ENCODE measurements around the gene CHRNB1.
"Not testable (repeated sequence)": the region's sequence is repeated elsewhere in the genome, so short reads cannot be mapped to it uniquely, and the experiment has no call there.

The CHRNB1 gene

DNA sequence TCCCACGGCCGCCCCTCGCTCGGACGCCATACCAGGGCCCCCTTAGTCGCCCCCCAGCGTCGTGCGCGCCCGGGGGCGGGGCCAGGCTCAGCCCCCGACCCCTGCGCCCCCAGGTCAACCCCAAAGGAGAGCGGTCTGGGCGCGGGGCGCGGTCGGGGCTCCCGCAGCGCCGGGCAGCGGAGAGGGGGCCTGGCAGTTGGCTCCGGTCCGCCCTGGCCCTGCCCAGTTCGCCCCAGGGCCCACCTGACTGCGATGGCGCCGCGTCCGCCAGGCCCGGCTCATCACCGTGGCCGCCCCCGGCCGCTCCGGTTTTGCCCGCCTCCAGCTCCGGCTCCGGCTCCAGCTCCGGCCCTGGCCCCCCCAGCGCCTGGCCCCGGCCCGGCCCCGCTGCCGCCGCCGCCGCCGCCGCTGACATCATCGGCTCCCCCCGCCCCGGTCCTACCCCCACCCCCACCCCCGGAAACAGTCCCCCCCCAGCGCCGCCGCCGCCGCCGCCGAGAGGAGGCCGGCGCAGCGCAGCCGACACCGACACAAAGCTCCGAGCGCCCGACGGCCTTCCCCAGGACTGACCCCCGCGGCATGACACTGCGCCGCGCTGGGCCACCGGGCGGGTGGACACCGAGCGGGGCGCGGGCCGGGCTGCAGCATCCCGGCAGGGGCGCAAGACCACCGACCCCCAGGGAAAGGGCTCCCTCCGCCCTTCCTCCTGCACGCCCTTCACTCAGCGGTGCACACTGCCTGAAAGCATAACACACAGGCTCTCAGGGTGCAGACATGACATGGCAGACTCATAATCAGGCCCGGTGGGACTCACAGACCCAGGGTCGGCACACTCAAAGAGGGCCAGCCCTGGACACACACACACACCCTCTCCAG is 34.6 kb downstream of the CHRNB1 start, which contains the start of gene ZBTB4:
TSS of gene ZBTB4 (minus strand) at position 419 of the 876 bp plus-strand sequence. CDS start 12,830 bp downstream, outside the sequence.
- peak; percentile 45 for DNase-seq (ENCODE audit: low read depth)
- TF ChIP-seq POLR2A (IDR thresholded peaks at IDR 0.05; ENCODE audit: extremely low read depth, insufficient read length) (peak; percentile 36), MYC (IDR thresholded peaks at IDR 0.05; ENCODE audit: low read depth, low read length) (no peak)
- TF ChIP-seq, protein P1, sequence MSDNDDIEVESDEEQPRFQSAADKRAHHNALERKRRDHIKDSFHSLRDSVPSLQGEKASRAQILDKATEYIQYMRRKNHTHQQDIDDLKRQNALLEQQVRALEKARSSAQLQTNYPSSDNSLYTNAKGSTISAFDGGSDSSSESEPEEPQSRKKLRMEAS (IDR thresholded peaks at IDR 0.05; ENCODE audit: low read depth, low read length) = no peak
- TF ChIP-seq, protein P2, sequence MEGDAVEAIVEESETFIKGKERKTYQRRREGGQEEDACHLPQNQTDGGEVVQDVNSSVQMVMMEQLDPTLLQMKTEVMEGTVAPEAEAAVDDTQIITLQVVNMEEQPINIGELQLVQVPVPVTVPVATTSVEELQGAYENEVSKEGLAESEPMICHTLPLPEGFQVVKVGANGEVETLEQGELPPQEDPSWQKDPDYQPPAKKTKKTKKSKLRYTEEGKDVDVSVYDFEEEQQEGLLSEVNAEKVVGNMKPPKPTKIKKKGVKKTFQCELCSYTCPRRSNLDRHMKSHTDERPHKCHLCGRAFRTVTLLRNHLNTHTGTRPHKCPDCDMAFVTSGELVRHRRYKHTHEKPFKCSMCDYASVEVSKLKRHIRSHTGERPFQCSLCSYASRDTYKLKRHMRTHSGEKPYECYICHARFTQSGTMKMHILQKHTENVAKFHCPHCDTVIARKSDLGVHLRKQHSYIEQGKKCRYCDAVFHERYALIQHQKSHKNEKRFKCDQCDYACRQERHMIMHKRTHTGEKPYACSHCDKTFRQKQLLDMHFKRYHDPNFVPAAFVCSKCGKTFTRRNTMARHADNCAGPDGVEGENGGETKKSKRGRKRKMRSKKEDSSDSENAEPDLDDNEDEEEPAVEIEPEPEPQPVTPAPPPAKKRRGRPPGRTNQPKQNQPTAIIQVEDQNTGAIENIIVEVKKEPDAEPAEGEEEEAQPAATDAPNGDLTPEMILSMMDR (IDR thresholded peaks at IDR 0.05; ENCODE audit: low read depth, low read length) = no peak
- H3K4me3 ChIP-seq (ENCODE audit: low read depth, low read length) = peak within 1 kb of the TSS; percentile 38

DNA sequence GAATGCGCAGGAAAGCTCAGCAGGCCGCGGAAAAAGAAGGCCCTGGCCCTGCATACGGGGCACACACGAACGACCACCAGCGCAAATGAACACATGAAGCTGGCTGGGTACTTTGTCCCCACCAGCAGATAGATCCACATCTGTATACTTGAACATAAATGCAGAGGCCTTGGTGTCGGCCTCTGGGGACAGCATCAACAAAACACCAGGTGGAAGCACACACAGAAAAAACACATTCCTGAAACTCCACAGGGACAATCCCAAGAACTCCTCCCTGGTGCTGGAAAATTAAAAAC is 35.2 kb downstream of the CHRNB1 start:
- peak overlapping the region; percentile 38 for H3K4me3 ChIP-seq (ENCODE audit: low read depth, low read length)
- TF ChIP-seq POLR2A (IDR thresholded peaks at IDR 0.05; ENCODE audit: extremely low read depth, insufficient read length) = no peak
- TF ChIP-seq MYC (IDR thresholded peaks at IDR 0.05; ENCODE audit: low read depth, low read length) = no peak
- no peak for DNase-seq (ENCODE audit: low read depth)

DNA sequence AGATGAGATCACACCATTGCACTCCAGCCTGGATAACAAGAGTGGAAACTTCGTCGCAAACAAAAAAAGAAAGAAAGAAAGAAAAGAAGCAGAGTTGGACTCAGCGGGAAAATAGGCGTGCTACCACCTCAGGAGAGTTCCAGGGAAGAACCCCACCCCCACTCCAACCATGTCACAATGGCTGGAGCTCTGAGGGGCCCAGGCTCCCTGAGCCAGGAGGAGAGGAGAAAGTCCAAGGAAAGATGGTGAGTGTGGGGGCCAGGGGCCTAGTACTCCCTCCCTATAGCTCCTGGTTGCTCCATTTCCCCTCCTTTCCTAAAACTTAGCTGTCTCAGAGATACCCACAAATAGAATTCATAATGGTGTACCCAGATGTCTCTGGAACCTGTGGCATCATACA is 36.4 kb downstream of the CHRNB1 start, which contains the start of gene SLC35G6:
TSS of gene SLC35G6 (plus strand) at position 172 of the 400 bp plus-strand sequence. CDS start at position 243, 71 bp downstream.
- not testable (repeated sequence) for DNase-seq (ENCODE audit: low read depth); H3K4me3 ChIP-seq (ENCODE audit: low read depth, low read length)

DNA sequence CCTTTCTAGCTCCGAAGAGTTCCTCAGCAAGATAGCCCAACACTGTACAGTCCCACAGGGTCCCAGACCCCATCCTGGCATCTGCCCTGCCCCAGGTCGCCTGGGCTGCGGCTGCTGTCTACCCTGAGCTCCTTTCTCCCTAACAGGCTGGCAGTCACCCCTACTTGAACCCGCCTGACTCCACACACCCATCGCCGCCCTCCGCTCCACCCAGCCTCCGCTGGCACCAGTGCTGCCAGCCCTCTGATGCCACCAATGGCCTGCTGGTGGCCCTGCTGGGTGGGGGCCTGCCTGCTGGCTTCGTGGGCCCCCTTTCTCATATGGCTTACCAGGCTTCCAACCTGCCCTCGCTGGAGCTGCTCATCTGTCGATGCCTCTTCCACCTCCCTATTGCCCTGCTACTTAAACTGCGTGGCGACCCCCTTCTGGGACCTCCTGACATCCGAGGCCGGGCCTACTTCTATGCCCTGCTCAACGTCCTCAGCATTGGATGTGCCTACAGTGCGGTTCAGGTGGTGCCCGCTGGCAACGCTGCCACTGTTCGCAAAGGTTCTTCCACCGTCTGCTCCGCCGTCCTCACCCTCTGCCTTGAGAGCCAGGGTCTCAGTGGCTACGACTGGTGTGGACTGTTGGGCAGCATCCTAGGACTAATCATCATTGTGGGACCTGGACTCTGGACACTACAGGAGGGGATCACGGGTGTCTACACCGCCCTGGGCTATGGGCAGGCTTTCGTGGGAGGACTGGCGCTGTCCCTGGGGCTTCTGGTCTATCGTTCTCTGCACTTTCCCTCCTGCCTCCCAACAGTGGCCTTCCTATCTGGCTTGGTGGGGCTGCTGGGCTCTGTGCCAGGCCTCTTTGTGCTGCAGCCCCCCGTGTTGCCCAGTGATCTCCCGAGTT is 37.2 kb downstream of the CHRNB1 start:
- not testable (repeated sequence) for H3K4me3 ChIP-seq (ENCODE audit: low read depth, low read length); DNase-seq (ENCODE audit: low read depth)

DNA sequence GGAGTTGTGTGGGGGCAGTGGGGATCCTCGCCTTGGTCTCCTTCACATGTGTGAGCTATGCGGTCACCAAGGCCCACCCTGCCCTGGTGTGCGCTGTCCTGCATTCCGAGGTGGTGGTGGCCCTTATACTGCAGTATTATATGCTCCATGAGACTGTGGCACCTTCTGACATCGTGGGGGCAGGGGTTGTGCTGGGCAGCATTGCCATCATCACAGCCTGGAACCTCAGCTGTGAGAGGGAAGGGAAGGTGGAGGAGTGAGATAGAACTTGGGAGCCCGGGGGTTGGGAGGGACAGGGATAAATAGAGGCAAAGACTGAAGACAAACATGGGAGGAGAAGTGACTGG is 37.9 kb downstream of the CHRNB1 start:
- H3K4me3 ChIP-seq (ENCODE audit: low read depth, low read length); DNase-seq (ENCODE audit: low read depth): not testable (repeated sequence)

DNA sequence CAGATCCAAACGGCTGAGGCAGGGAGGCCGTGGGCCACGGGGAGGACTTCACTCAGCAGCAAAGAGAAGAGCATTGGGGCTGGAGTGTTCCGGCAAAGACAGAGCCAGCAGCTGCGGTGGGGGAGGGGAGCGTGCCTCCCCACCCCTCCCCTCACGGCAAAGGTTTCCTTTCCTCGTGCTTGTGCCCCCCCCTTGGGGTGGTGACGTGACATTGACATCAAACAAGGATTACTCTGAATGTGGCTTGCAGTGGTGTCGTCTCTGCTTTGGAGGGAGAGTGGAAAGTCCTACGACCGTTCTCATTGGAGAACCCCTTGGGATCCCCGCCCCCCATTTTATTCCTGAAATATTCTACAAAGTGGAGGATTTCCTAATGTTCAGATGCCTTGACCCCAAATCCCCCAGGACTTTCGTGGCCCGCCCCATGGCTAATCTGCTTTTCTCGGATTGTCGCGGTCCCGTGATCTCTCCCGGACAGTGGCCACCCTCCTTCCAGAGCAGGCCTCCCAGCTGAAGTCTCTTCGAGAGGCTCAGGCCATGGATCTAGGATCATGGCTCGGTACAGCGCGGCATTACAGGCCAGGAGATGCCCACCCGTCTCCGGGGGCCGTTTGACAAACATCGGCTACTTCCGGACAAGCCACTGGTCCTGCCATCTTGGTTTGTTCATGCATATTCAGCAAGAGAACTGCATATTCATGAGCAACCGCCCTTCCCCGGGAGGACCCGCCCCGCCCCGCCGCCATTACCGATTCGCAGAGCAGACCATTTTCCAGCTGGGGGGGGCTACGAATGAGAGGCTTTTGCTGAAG is 38.6 kb downstream of the CHRNB1 start:
- TF ChIP-seq, protein P2 (IDR thresholded peaks at IDR 0.05; ENCODE audit: low read depth, low read length) = no peak
- peak; percentile 25 for TF ChIP-seq POLR2A (IDR thresholded peaks at IDR 0.05; ENCODE audit: extremely low read depth, insufficient read length)
- peak; percentile 67 for TF ChIP-seq MYC (IDR thresholded peaks at IDR 0.05; ENCODE audit: low read depth, low read length)
- TF ChIP-seq, protein P1 (IDR thresholded peaks at IDR 0.05; ENCODE audit: low read depth, low read length) = peak; percentile 75
- peak overlapping the region; percentile 69 for H3K4me3 ChIP-seq (ENCODE audit: low read depth, low read length)
- peak; percentile 89 for DNase-seq (ENCODE audit: low read depth)

DNA sequence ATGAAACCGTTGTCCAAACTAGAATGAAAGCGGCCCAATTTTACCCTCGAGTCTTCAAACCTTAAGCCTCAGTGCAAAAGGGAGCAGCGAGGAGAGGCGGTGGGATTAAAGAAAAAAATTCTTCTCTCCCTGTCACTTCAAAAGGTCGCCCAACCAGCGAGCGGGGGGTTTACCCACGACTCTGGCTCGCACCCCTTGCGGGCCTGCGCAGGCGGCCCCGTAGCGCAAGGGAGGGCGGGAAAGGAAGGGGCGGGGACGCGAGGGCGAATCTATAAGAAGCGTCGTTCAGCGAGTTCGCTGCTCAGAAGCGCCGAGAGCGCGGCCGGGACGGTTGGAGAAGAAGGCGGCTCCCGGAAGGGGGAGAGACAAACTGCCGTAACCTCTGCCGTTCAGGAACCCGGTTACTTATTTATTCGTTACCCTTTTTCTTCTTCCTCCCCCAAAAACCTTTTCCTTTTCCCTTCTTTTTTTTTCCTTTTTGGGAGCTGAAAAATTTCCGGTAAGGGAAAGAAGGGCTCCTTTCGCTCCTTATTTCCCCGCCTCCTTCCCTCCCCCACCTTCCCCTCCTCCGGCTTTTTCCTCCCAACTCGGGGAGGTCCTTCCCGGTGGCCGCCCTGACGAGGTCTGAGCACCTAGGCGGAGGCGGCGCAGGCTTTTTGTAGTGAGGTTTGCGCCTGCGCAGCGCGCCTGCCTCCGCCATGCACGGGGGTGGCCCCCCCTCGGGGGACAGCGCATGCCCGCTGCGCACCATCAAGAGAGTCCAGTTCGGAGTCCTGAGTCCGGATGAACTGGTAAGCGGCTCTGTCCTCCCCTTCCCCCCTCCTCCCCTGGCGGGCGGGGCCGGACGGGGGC is 39.4 kb downstream of the CHRNB1 start, which contains the start of gene POLR2A:
TSS of gene POLR2A (plus strand) at position 300 of the 852 bp plus-strand sequence.
- peak within 1 kb of the TSS; percentile 78 for H3K4me3 ChIP-seq (ENCODE audit: low read depth, low read length)
- peak; percentile 94 for DNase-seq (ENCODE audit: low read depth)
- TF ChIP-seq, protein P1 (IDR thresholded peaks at IDR 0.05; ENCODE audit: low read depth, low read length) = peak; percentile 53
- TF ChIP-seq POLR2A (IDR thresholded peaks at IDR 0.05; ENCODE audit: extremely low read depth, insufficient read length) = peak; percentile 99
- TF ChIP-seq MYC (IDR thresholded peaks at IDR 0.05; ENCODE audit: low read depth, low read length) = peak; percentile 66
- TF ChIP-seq, protein P2 (IDR thresholded peaks at IDR 0.05; ENCODE audit: low read depth, low read length) = no peak
